GM23248 (cell line): ENCODE data around the gene ZBTB17. TPM values are rescaled to one million over a fixed set of nuclear protein-coding genes. Genes with fewer than 3 reads are reported as not detected.

Experiments
- DNase-seq: peaks from one replicate; pipeline ENCODE4 v3.0.0-alpha.2; 2015
- H2AFZ ChIP-seq: fragments of 200-600 bp; sonication (generic); 2 replicates; pipeline ENCODE4 v1.6.1; 2016; ENCODE audit warnings: antibody characterized with exemption
- H3F3A ChIP-seq: fragments of 200-600 bp; sonication (generic); 2 replicates; pipeline ENCODE4 v1.6.1; 2016; ENCODE audit warnings: mild to moderate bottlenecking, antibody characterized with exemption, mixed run types; ENCODE audit not compliant: insufficient read depth
- H3K27ac ChIP-seq: fragments of 200-600 bp; sonication (generic); 2 replicates; pipeline ENCODE4 v1.5.1; 2016; ENCODE audit warnings: mild to moderate bottlenecking
- H3K27me3 ChIP-seq: fragments of 200-600 bp; sonication (generic); replicated peaks from 2 replicates; pipeline ENCODE4 v1.6.1; 2016; ENCODE audit warnings: mild to moderate bottlenecking; ENCODE audit not compliant: insufficient read depth
- H3K36me3 ChIP-seq: fragments of 200-600 bp; sonication (generic); 2 replicates; pipeline ENCODE4 v1.6.1; 2016; ENCODE audit warnings: low read depth, mild to moderate bottlenecking
- H3K4me1 ChIP-seq: fragments of 200-600 bp; sonication (generic); 2 replicates; pipeline ENCODE4 v1.6.1; 2016; ENCODE audit warnings: mild to moderate bottlenecking; ENCODE audit not compliant: insufficient read depth
- H3K4me2 ChIP-seq: fragments of 200-600 bp; sonication (generic); one replicate; pipeline ENCODE4 v1.6.1; 2016; ENCODE audit warnings: mild to moderate bottlenecking; ENCODE audit not compliant: unreplicated experiment
- H3K4me3 ChIP-seq: fragments of 200-600 bp; sonication (generic); 2 replicates; pipeline ENCODE4 v1.5.1; 2016; ENCODE audit warnings: mild to moderate bottlenecking
- H3K79me2 ChIP-seq: fragments of 200-600 bp; sonication (generic); 2 replicates; pipeline ENCODE4 v1.6.1; 2016; ENCODE audit warnings: mild to moderate bottlenecking; ENCODE audit not compliant: insufficient read depth
- H3K9ac ChIP-seq: fragments of 200-600 bp; sonication (generic); 2 replicates; pipeline ENCODE4 v1.6.1; 2016; ENCODE audit warnings: mild to moderate bottlenecking
- H3K9me2 ChIP-seq: fragments of 200-600 bp; sonication (generic); 2 replicates; pipeline ENCODE4 v1.6.1; 2016; ENCODE audit warnings: mixed run types, mild to moderate bottlenecking, moderate library complexity; ENCODE audit not compliant: insufficient read depth
- H3K9me3 ChIP-seq: fragments of 200-600 bp; sonication (generic); one replicate; pipeline ENCODE4 v1.6.1; 2017; ENCODE audit warnings: low read depth
- H4K20me1 ChIP-seq: fragments of 200-600 bp; sonication (generic); 2 replicates; pipeline ENCODE4 v1.6.0; 2016; ENCODE audit not compliant: insufficient read depth
- EZH2 ChIP-seq: fragments of 200-600 bp; sonication (generic); IDR thresholded peaks from 2 replicates; pipeline ENCODE4 v1.6.1; 2018; ENCODE audit warnings: antibody characterized with exemption, mild to moderate bottlenecking; ENCODE audit not compliant: insufficient read depth, poor library complexity, severe bottlenecking
- EZH2phosphoT487 ChIP-seq: fragments of 200-600 bp; sonication (generic); IDR thresholded peaks from 2 replicates; pipeline ENCODE4 v1.6.1; 2018; ENCODE audit warnings: antibody characterized with exemption, moderate library complexity, mild to moderate bottlenecking, low read depth; ENCODE audit not compliant: insufficient read depth
- WGBS, 2 experiments: methylation state at CpG; one replicate each; pipeline ENCODE4 v1.1.6; 2015 to 2017; ENCODE audit warnings: low lambda C conversion rate in 2 of 2, low coverage in 1 of 2; ENCODE audit errors: missing lambda C conversion rate in 2 of 2; 5-methylcytosine and 5-hydroxymethylcytosine counted together
- in situ Hi-C: fragments of 300-500 bp; cut with MboI; formaldehyde crosslinking; loops from 2 replicates; pipeline ENCODE4 v1.15.0; 2020
- polyA plus RNA-seq: library from polyadenylated mRNA; unstranded; fragments of >200 nt; fragmentation: Nextera tagmentation; extraction: Ambion mirVana; gene quantifications from 2 replicates; pipeline ENCODE4 v1.2.1, GENCODE V29; 2016
- total RNA-seq: library from RNA; depleted of rRNA; stranded (reverse); fragments of >200 nt; shearing (Covaris generic); gene quantifications from 2 replicates; pipeline ENCODE4 v1.2.3, GENCODE V29; 2014

The ZBTB17 gene
- total and polyA plus RNA-seq, 2 experiments from 2014 or later = 20.5 to 33.2 TPM

DNA sequence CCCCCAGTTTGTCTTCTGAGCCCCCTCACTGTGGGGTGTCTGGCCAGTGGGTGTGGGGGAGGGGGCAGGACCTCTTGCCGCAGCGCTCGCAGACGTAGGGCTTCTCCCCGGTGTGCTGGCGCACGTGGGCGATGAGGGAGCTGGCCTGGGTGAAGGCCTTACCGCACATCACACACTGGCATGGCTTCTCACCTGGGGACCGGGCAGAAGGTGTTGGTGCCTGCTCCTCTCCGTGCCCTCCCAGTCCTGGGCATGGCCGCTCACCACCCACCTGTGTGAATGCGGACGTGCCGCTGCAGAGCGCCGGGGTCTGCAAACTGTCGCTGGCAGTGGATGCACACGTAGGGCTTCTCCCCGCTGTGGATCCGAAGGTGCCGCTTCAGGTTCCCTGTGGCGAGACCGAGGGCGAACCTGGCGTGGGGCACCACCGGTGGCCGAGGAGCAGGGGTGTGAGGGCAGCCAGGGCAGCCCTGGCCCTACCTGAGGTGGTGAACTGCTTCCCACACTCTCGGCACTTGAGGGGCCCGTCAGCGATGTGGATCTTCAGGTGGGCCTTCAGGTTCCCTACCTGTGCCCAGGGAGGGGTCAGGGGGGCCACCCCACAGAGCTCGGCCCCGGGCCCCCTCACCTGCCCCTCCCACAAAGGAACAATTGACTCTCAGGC is 32.4 kb downstream of the ZBTB17 start:
- Histone ChIP-seq H3K9me2 (no peaks in the 10 kb centered on the region), H3K79me2 (peaks cover 47% of the 10 kb centered on the region), H3K9me3 (no peaks in the 10 kb centered on the region), H3K27ac (no peak overlapping the region), H3K36me3 (peaks cover 25% of the 10 kb centered on the region; the same call in 1 of the 2 replicates), H3K27me3 (no peaks in the 10 kb centered on the region), H3K4me2 (no peak overlapping the region), H4K20me1 (no peaks in the 10 kb centered on the region), H3K4me3 (no peak overlapping the region), H3F3A (peaks cover 34% of the 10 kb centered on the region), H2AFZ (no peak overlapping the region), H3K4me1 (peaks cover 19% of the 10 kb centered on the region), H3K9ac (no peak overlapping the region)
- in situ Hi-C loops = no loop called here
- DNase-seq = no peak
- TF ChIP-seq EZH2 (no peak), EZH2phosphoT487 (no peak)
- WGBS, 2 experiments = 95 to 96% methylated on average over 25 to 33 of the region's 33 CpGs

DNA sequence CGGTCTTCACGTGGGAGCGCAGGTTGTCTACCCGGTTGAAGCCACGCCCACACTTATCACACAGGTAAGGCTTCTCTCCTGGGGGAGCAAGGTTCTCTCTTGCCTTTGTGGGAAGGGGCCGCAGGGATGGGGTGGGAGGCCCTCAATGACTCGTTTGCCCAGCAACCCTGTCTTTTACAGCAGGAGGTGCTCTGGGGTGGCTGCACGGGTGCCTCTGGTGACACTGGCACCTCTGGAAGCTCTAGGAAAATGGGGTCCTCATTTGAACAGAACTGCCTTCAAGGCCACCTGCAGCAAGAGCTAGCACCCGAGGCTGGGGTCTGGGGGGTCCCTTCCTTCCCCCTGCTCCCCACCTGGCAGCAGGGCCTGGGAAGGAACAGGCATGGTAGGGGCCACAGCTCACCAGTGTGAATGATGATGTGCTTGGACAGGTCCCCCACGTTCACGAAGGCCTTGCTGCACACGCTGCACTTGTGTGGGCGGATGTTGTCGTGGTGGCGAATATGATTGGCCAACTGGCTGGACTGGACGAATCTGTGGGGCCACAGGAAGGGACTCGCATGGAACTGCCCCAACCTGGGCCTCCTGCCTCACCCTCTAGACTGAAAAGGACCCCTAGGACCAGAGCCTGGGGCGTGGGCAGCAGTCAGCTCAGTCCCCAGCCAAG is 33.1 kb downstream of the ZBTB17 start:
- no peak overlapping the region for H3K4me2 ChIP-seq
- H3K9me2 ChIP-seq = no peaks in the 10 kb centered on the region
- H3K79me2 ChIP-seq = peaks cover 42% of the 10 kb centered on the region
- no peak overlapping the region for H3K27ac ChIP-seq
- H3K27me3 ChIP-seq = no peaks in the 10 kb centered on the region
- DNase-seq = no peak
- WGBS, 2 experiments = 79 to 83% methylated on average over 18 of the region's 18 CpGs
- no peaks in the 10 kb centered on the region for H4K20me1 ChIP-seq
- H3K36me3 ChIP-seq = peaks cover 29% of the 10 kb centered on the region; the same call in 1 of the 2 replicates
- H3F3A ChIP-seq = peaks cover 33% of the 10 kb centered on the region
- H2AFZ ChIP-seq = no peak overlapping the region
- H3K9me3 ChIP-seq = no peaks in the 10 kb centered on the region
- no peak overlapping the region for H3K4me3 ChIP-seq
- no peak overlapping the region for H3K9ac ChIP-seq
- in situ Hi-C loops = no loop called here
- peaks cover 13% of the 10 kb centered on the region for H3K4me1 ChIP-seq
- TF ChIP-seq EZH2 (no peak), EZH2phosphoT487 (no peak)

DNA sequence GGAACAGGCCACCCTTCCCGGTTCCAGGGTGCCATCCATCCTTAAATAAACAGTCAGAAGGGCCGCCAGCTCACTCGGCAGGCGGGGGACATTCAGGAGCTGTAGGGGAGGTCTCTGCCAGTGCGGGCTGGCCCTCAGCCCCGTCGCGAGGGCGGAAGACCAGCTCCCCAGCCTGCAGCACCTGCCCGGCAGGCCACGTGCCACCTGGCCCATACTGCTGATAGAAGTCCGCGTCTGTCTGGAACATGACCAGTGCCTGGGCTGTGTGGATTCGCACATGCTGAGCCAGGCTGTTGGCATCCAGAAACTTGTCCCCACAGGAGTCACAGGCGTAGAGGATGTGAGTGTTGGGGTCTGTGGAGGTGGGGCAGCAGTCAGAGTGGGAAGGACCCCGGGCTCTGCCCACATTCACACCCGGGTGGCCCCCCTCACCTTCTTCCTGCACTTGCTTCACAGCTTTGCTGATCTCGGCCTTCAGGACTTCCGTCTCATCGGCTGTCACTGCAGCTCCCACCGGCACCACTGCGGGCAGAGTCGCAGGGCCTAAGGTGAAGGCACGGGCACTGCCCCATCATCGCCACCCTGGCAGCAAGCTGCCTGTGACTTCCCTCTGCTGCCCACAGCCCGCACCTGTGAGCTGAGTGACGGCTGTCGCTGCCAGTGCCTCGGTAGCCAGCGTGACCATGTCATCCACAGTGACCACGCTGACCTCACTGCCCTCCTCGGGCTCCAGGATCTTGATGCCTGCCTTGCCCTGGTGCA is 33.8 kb downstream of the ZBTB17 start:
- Histone ChIP-seq H3K9ac (no peak overlapping the region), H3K4me1 (peaks cover 9% of the 10 kb centered on the region), H3K36me3 (peaks cover 30% of the 10 kb centered on the region; the same call in 1 of the 2 replicates), H3K9me3 (no peaks in the 10 kb centered on the region), H3K4me2 (no peak overlapping the region), H4K20me1 (no peaks in the 10 kb centered on the region), H3K79me2 (peaks cover 35% of the 10 kb centered on the region), H3K9me2 (no peaks in the 10 kb centered on the region), H3K27me3 (no peaks in the 10 kb centered on the region), H3K27ac (no peak overlapping the region), H3K4me3 (no peak overlapping the region), H2AFZ (no peak overlapping the region), H3F3A (peaks cover 28% of the 10 kb centered on the region)
- no peak for DNase-seq
- in situ Hi-C loops = no loop called here
- 88 to 89% methylated on average over 32 of the region's 32 CpGs for WGBS, 2 experiments
- TF ChIP-seq EZH2 (no peak), EZH2phosphoT487 (no peak)

DNA sequence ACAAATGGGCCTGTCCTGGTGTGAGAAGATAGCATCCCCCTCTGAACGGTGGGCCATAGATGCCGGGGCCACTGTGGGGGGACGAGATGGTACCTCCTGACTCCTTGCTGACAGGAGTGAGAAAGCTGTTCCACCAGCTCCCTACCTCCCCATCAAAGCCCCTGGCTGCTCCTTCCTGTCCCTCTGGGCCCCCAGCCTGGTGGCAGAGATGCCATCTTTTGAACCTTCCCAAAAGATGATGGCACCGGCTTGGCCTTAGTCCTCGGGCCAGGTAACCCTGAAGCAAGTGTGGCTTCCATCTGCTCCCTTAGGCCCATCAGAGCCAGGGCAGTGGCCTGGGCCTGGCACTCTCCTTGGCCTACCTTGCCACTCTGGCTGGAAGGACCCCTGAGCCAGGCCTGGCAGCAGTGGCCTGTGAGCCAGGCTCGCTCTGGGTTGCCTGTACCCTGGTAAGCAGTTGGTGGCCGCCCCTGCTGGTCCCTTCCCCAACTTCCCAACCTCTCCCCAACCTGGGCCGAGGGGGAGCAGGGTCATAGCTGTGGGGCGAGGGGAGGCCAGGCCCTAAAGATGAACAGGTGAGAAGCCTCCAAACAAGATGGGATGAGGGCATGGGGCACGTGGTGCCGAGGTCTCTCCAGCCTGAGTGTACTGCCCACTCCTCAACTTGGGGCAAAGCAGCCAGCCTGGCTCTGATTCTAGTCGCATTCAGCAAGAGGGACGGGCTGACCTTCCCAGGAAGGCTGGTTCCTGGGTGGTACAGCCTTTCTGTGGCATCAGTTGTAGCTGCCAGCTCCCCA is 34.7 kb downstream of the ZBTB17 start:
- Histone ChIP-seq H3K4me1 (peaks cover 9% of the 10 kb centered on the region), H2AFZ (no peak overlapping the region), H3K36me3 (peaks cover 30% of the 10 kb centered on the region; the same call in 1 of the 2 replicates), H3K9ac (no peak overlapping the region), H3K27ac (no peak overlapping the region), H3K9me3 (no peaks in the 10 kb centered on the region), H3K9me2 (no peaks in the 10 kb centered on the region), H3K4me2 (no peak overlapping the region), H3K4me3 (no peak overlapping the region), H3K79me2 (peaks cover 26% of the 10 kb centered on the region), H3K27me3 (no peaks in the 10 kb centered on the region), H4K20me1 (no peaks in the 10 kb centered on the region), H3F3A (peaks cover 28% of the 10 kb centered on the region)
- in situ Hi-C loops = no loop called here
- DNase-seq = no peak
- WGBS, 2 experiments = 94 to 96% methylated on average over 13 of the region's 13 CpGs
- TF ChIP-seq EZH2 (no peak), EZH2phosphoT487 (no peak)
